Right lobe of liver (tissue), 6 donors: ENCODE measurements around the gene KRT39. TPM values are rescaled to one million over a fixed set of nuclear protein-coding genes. Genes with fewer than 3 reads are reported as not detected.
"Not testable (repeated sequence)": the region's sequence is repeated elsewhere in the genome, so short reads cannot be mapped to it uniquely, and the experiment has no call there.

ENCODE experiments used
- ATAC-seq, 4 donors: fragments of 200-7000 bp; cut with Tn5 transposase; one replicate each; pipeline ENCODE4 v1.9.1; 2020; ENCODE audit warnings: mild to moderate bottlenecking in 4 of 4, moderate library complexity in 4 of 4
- DNase-seq, 3 donors: peaks; one replicate each; pipeline ENCODE4 v3.0.0-alpha.2; 2020
- H3K27ac ChIP-seq, 3 donors: fragments of 200-600 bp; one replicate each; pipeline ENCODE4 v1.8.0; 2022
- H3K27me3 ChIP-seq, 2 donors: fragments of 200-600 bp; one replicate each; pipeline ENCODE4 v1.8.0; 2022
- H3K36me3 ChIP-seq, 4 donors: fragments of 200-600 bp; sonication (generic) in 1 of 4; one replicate each; pipeline versions ENCODE4 v1.5.1 to v1.8.0; 2017 to 2022; ENCODE audit warnings: control low read depth in 1 of 4
- H3K4me1 ChIP-seq, 4 donors: fragments of 200-600 bp; sonication (generic) in 1 of 4; one replicate each; pipeline versions ENCODE4 v1.5.1 to v1.8.0; 2017 to 2022; ENCODE audit warnings: control low read depth in 1 of 4
- H3K4me3 ChIP-seq, 3 donors: fragments of 200-600 bp; one replicate each; pipeline ENCODE4 v1.8.0; 2022
- H3K9me3 ChIP-seq, 4 donors: fragments of 200-600 bp; sonication (generic) in 1 of 4; one replicate each; pipeline versions ENCODE4 v1.5.1 to v1.8.0; 2017 to 2022; ENCODE audit warnings: control low read depth in 1 of 4
- CTCF ChIP-seq, 4 donors: fragments of 200-600 bp in 3 of 4; fragments of 450-650 bp in 1 of 4; IDR thresholded peaks; one replicate each; pipeline versions ENCODE4 v1.5.1 to v1.8.0; 2016 to 2022; ENCODE audit warnings: antibody characterized with exemption in 4 of 4, mild to moderate bottlenecking in 2 of 4
- POLR2A ChIP-seq: fragments of 450-650 bp; IDR thresholded peaks from one replicate; pipeline ENCODE4 v1.6.1; 2017; ENCODE audit warnings: antibody characterized with exemption, mild to moderate bottlenecking
- WGBS: methylation state at CpG from one replicate; pipeline ENCODE4 v1.1.6; 2018; ENCODE audit warnings: low coverage, low lambda C conversion rate; ENCODE audit not compliant: insufficient coverage; ENCODE audit errors: missing lambda C conversion rate; 5-methylcytosine and 5-hydroxymethylcytosine counted together
- intact Hi-C, 2 donors: fragments of 100-400 bp; cut with DNase I; formaldehyde crosslinking; loops; one replicate each; pipeline versions ENCODE4 v1.11.2 to v1.14.1; 2022
- total RNA-seq, 6 experiments: library from RNA; depleted of rRNA in 2 of 6; stranded (reverse); fragments of >200 nt in 2 of 6; fragmentation: NEBNext Ultra II Directional in 3 of 6; extraction: Animal tissue kit (Norgen Biotek cat#: 25700) in 3 of 6; gene quantifications; one replicate each; pipeline versions ENCODE4 v1.1.0 to v1.2.4, GENCODE V29; 2016 to 2023
- donor health status: DM: no; HTN: yes; CAD: no.
- donor health status: DM: no; HTN: no; CAD: no.
- donor health status: DM: no; HTN: no; CAD: no.
- donor health status: DM: no; HTN: yes; CAD: no.
- donor health status: DM: no; HTN: yes; CAD: no.

Gene KRT39
- total RNA-seq, 6 experiments from 2014 or later = not detected

GRCh38 chr17:41008811-41009210 lies 42.1 kb upstream of the KRT39 start, which contains the start of gene KRTAP3-1:
KRTAP3-1 (minus strand) TSS chr17:41009128; CDS start chr17:41009074, 54 bp downstream.
- intact Hi-C loops = no loop called here
- 56% methylated on average over 6 of the region's 8 CpGs for WGBS
- Histone ChIP-seq H3K9me3 (no peaks in the 10 kb centered on the region), H3K4me1 (no peaks in the 10 kb centered on the region), H3K27me3 (no peaks in the 10 kb centered on the region), H3K4me3 (no peak within 1 kb of the TSS), H3K27ac (no peak within 1 kb of the TSS), H3K36me3 (no peaks in the 10 kb centered on the region)
- no peak for ATAC-seq
- TF ChIP-seq POLR2A = no peak
- no peak for DNase-seq

GRCh38 chr17:41004397-41004796 lies 37.6 kb upstream of the KRT39 start:
- Histone ChIP-seq H3K27me3 (no peaks in the 10 kb centered on the region), H3K9me3 (no peaks in the 10 kb centered on the region), H3K4me1 (no peaks in the 10 kb centered on the region), H3K27ac (no peak overlapping the region), H3K36me3 (no peaks in the 10 kb centered on the region), H3K4me3 (no peak overlapping the region)
- DNase-seq (no peak), ATAC-seq (no peak)
- 68% methylated on average over 2 of the region's 3 CpGs for WGBS
- TF ChIP-seq CTCF (IDR thresholded peaks at IDR 0.05) (no peak), POLR2A (no peak)
- intact Hi-C loops = no loop called here

GRCh38 chr17:41003926-41004325 lies 37.2 kb upstream of the KRT39 start:
- no peak overlapping the region for H3K27ac ChIP-seq
- no peak overlapping the region for H3K4me3 ChIP-seq
- ATAC-seq (no peak), DNase-seq (no peak)
- H3K9me3 ChIP-seq = no peaks in the 10 kb centered on the region
- H3K4me1 ChIP-seq = no peaks in the 10 kb centered on the region
- no peaks in the 10 kb centered on the region for H3K36me3 ChIP-seq
- 33% methylated on average over 4 of the region's 4 CpGs for WGBS
- no peak for TF ChIP-seq CTCF (IDR thresholded peaks at IDR 0.05)
- TF ChIP-seq POLR2A = no peak
- H3K27me3 ChIP-seq = no peaks in the 10 kb centered on the region
- intact Hi-C loops = no loop called here

- WGBS = 35% methylated on average over 5 of the region's 5 CpGs
- peaks cover 0 to 3% of the 10 kb centered on the region in 2 donors for H3K27me3 ChIP-seq
- H3K4me1 ChIP-seq = no peaks in the 10 kb centered on the region
- no peak overlapping the region for H3K4me3 ChIP-seq
- H3K36me3 ChIP-seq = no peaks in the 10 kb centered on the region
- ATAC-seq (no peak), DNase-seq (no peak)
- no peaks in the 10 kb centered on the region for H3K9me3 ChIP-seq
- H3K27ac ChIP-seq = no peak overlapping the region
- intact Hi-C loops = no loop called here
- TF ChIP-seq POLR2A = no peak
- no peak for TF ChIP-seq CTCF (IDR thresholded peaks at IDR 0.05)
Observed at GRCh38 chr17:41002814-41003213, 36.1 kb upstream of the KRT39 start.

- TF ChIP-seq POLR2A (no peak), CTCF (IDR thresholded peaks at IDR 0.05) (no peak)
- Histone ChIP-seq H3K36me3 (no peaks in the 10 kb centered on the region), H3K4me3 (no peak overlapping the region), H3K9me3 (no peaks in the 10 kb centered on the region), H3K27me3 (peaks cover 3 to 5% of the 10 kb centered on the region in 2 donors), H3K4me1 (no peaks in the 10 kb centered on the region), H3K27ac (no peak overlapping the region)
- intact Hi-C loops = no loop called here
- no peak for DNase-seq
- ATAC-seq = no peak
- 51% methylated on average over 4 of the region's 4 CpGs for WGBS
Observed at GRCh38 chr17:41001795-41002194, 35.0 kb upstream of the KRT39 start.

GRCh38 chr17:40999563-40999962 lies 32.8 kb upstream of the KRT39 start, which contains the start of gene KRTAP3-2:
KRTAP3-2 (minus strand) TSS chr17:40999906; CDS start chr17:40999853, 53 bp downstream.
- H3K4me3 ChIP-seq, H3K4me1 ChIP-seq, H3K9me3 ChIP-seq, intact Hi-C loops, ATAC-seq, H3K27me3 ChIP-seq, H3K36me3 ChIP-seq, DNase-seq, H3K27ac ChIP-seq: not testable (repeated sequence)
- WGBS = 40% methylated on average over 1 of the region's 6 CpGs
